ENCODE data around the gene JUP. TPM values are rescaled to one million over a fixed set of nuclear protein-coding genes. Genes with fewer than 3 reads are reported as not detected.
A peak's percentile ranks its signal among the peaks of the same experiment; 100 is the strongest.

The JUP gene
- total and polyA plus RNA-seq, 8 donors: 31.1 to 93.5 (median 45.2) TPM

DNA sequence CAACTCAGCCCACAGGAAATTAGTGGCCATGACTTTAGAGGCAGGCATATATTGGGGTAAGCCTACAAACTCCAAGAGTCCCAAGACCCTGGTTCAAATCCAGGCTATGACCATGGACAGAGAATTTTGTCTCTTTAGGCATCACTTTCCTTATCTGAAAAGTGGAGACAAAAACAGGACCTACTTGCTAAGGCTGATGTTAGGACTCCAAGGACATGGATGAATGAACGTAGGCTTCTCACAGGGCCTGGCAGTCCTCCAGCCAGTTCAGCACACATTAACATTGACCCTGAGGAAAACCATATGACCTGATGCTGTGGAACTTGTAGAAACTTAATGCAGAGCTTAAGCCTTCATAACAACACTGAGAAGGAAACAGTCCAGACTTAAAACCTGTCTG lies 27.7 kb upstream of the JUP start:
- Histone ChIP-seq H3K27me3 (no peaks in the 10 kb centered on the region), H3K4me1 (peaks cover 5 to 14% (median 7%) of the 10 kb centered on the region in 3 donors), H3K9me3 (no peaks in the 10 kb centered on the region), H3K36me3 (no peaks in the 10 kb centered on the region), H3K27ac (no peak overlapping the region), H3K4me3 (no peak overlapping the region)
- WGBS, 2 donors: 7 to 20% methylated on average over 1 of the region's 1 CpG
- intact Hi-C loops (cut with DNase I): loop anchor here in 1 of 3 donors (10.0 kb wide), 1 partner anchor 51 kb away; the partner anchor contains the start of gene KLHL11
- FAIRE-seq: no peak
- no peak for ATAC-seq
- DNase-seq: no peak
- TF ChIP-seq CTCF (IDR thresholded peaks at IDR 0.05): no peak

- H3K4me3 ChIP-seq: peak overlapping the region in 1 of 4 donors; percentile 67
- FAIRE-seq: no peak
- H3K27me3 ChIP-seq: no peaks in the 10 kb centered on the region
- DNase-seq: no peak
- intact Hi-C loops (cut with DNase I): loop anchor here in 1 of 3 donors (10.0 kb wide), 1 partner anchor 51 kb away; the partner anchor contains the start of gene KLHL11
- no peaks in the 10 kb centered on the region for H3K9me3 ChIP-seq
- H3K27ac ChIP-seq: no peak overlapping the region
- H3K4me1 ChIP-seq: peaks cover 5 to 14% (median 7%) of the 10 kb centered on the region in 3 donors
- no peaks in the 10 kb centered on the region for H3K36me3 ChIP-seq
- 89 to 95% methylated on average over 9 of the region's 9 CpGs for WGBS, 2 donors
- no peak for ATAC-seq
- no peak for TF ChIP-seq CTCF (IDR thresholded peaks at IDR 0.05)
Measured at GRCh38 chr17:41813699-41814124, 27.2 kb upstream of the JUP start.

DNA sequence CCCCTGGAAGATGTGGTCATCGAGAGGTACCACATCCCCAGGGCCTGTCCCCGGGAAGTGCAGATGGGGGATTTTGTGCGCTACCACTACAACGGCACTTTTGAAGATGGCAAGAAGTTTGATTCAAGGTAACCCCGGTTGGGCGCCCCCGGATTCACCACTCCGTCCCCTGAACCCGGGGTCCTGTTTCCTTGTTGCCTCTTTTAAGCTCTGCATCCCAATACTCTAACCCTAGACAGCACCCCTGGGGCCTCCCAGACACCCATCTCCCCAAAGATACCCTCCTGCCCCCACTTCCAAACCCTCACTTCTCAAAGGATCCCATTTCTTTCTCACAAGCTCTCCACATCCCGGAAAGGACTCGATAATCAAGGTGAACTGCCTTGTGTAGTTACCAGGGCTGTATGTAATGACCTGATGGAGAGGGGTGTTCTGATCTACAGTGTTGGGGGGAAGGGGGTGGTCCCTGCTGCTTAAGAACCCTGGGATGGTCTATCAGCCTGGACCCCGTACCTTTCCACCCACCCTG lies 26.7 kb upstream of the JUP start:
- FAIRE-seq (no peak), ATAC-seq (no peak), DNase-seq (no peak)
- Histone ChIP-seq H3K36me3 (no peaks in the 10 kb centered on the region), H3K4me1 (peaks cover 5 to 14% (median 7%) of the 10 kb centered on the region in 3 donors), H3K9me3 (no peaks in the 10 kb centered on the region), H3K4me3 (peak overlapping the region in 2 of 4 donors; percentile 67 to 77), H3K27ac (no peak overlapping the region), H3K27me3 (no peaks in the 10 kb centered on the region)
- intact Hi-C loops (cut with DNase I): loop anchor here in 1 of 3 donors (10.0 kb wide), 1 partner anchor 52 kb away; the partner anchor contains the start of gene KLHL11
- no peak for TF ChIP-seq CTCF (IDR thresholded peaks at IDR 0.05)
- WGBS, 2 donors: 44 to 45% methylated on average over 12 of the region's 12 CpGs

- 1 to 7% methylated on average over 23 to 35 of the region's 35 CpGs for WGBS, 2 donors
- Histone ChIP-seq H3K27ac (peak within 1 kb of the TSS in 3 of 4 donors; percentile 65 to 70 (median 68)), H3K27me3 (no peaks in the 10 kb centered on the region), H3K9me3 (no peaks in the 10 kb centered on the region), H3K36me3 (no peaks in the 10 kb centered on the region), H3K4me3 (peak within 1 kb of the TSS; percentile 67 to 79 (median 74)), H3K4me1 (peaks cover 5 to 14% (median 7%) of the 10 kb centered on the region in 3 donors)
- no peak for FAIRE-seq
- intact Hi-C loops (cut with DNase I): loop anchor here in 1 of 3 donors (10.0 kb wide), 1 partner anchor 52 kb away; the partner anchor contains the start of gene KLHL11
- no peak for TF ChIP-seq CTCF (IDR thresholded peaks at IDR 0.05)
- DNase-seq: peak in 4 of 6 donors; percentile 38 to 65 (median 58)
- peak; percentile 48 to 61 (median 54) for ATAC-seq
Measured at GRCh38 chr17:41812381-41813151, 26.1 kb upstream of the JUP start, which contains the start of gene FKBP10. Gene FKBP10 (plus strand): TSS chr17:41813004. CDS start chr17:41813035, 31 bp downstream.

Data from pancreas (tissue), 10 donors.